Measurements from ENCODE around the gene SEZ6.

The SEZ6 gene

GRCh38 chr17:28963841-28964240 lies 42.0 kb downstream of the SEZ6 start:
- no peaks in the 10 kb centered on the region for H3K4me1 ChIP-seq (ENCODE audit: control insufficient read depth, insufficient read depth, low read length)
- no peak overlapping the region for H3K4me3 ChIP-seq (ENCODE audit: low read length)
- H3K9ac ChIP-seq (ENCODE audit: low read length): no peak overlapping the region
- no peaks in the 10 kb centered on the region for H3K27me3 ChIP-seq (ENCODE audit: control insufficient read depth, insufficient read depth, low read length)
- peaks cover 2% of the 10 kb centered on the region for H3K36me3 ChIP-seq (ENCODE audit: control insufficient read depth, insufficient read depth, low read length)
- no peak overlapping the region for H3K27ac ChIP-seq (ENCODE audit: low read depth, low read length)

GRCh38 chr17:28963055-28963611 lies 42.7 kb downstream of the SEZ6 start:
- no peaks in the 10 kb centered on the region for H3K27me3 ChIP-seq (ENCODE audit: control insufficient read depth, insufficient read depth, low read length)

GRCh38 chr17:28961391-28961790 lies 44.4 kb downstream of the SEZ6 start:
- H3K4me1 ChIP-seq (ENCODE audit: control insufficient read depth, insufficient read depth, low read length): no peaks in the 10 kb centered on the region

More at GRCh38 chr17:28963055-28963611, 42.7 kb downstream of the SEZ6 start:
- no peak overlapping the region for H3K27ac ChIP-seq (ENCODE audit: low read depth, low read length)
- no peak overlapping the region for H3K4me3 ChIP-seq (ENCODE audit: low read length)
- H3K9ac ChIP-seq (ENCODE audit: low read length): no peak overlapping the region
- H3K36me3 ChIP-seq (ENCODE audit: control insufficient read depth, insufficient read depth, low read length): peaks cover 2% of the 10 kb centered on the region
- H3K4me1 ChIP-seq (ENCODE audit: control insufficient read depth, insufficient read depth, low read length): no peaks in the 10 kb centered on the region

GRCh38 chr17:28960256-28961061 lies 45.4 kb downstream of the SEZ6 start:
- H3K4me3 ChIP-seq (ENCODE audit: low read length): no peak overlapping the region
- H3K36me3 ChIP-seq (ENCODE audit: control insufficient read depth, insufficient read depth, low read length): peaks cover 2% of the 10 kb centered on the region
- H3K9ac ChIP-seq (ENCODE audit: low read length): no peak overlapping the region
- H3K27me3 ChIP-seq (ENCODE audit: control insufficient read depth, insufficient read depth, low read length): no peaks in the 10 kb centered on the region
- no peaks in the 10 kb centered on the region for H3K4me1 ChIP-seq (ENCODE audit: control insufficient read depth, insufficient read depth, low read length)
- no peak overlapping the region for H3K27ac ChIP-seq (ENCODE audit: low read depth, low read length)

More at GRCh38 chr17:28961391-28961790, 44.4 kb downstream of the SEZ6 start:
- Histone ChIP-seq H3K4me3 (ENCODE audit: low read length) (no peak overlapping the region), H3K27me3 (ENCODE audit: control insufficient read depth, insufficient read depth, low read length) (no peaks in the 10 kb centered on the region), H3K27ac (ENCODE audit: low read depth, low read length) (no peak overlapping the region), H3K9ac (ENCODE audit: low read length) (no peak overlapping the region), H3K36me3 (ENCODE audit: control insufficient read depth, insufficient read depth, low read length) (peaks cover 2% of the 10 kb centered on the region)

- Histone ChIP-seq H3K36me3 (ENCODE audit: control insufficient read depth, insufficient read depth, low read length) (peaks cover 2% of the 10 kb centered on the region), H3K27ac (ENCODE audit: low read depth, low read length) (no peak overlapping the region), H3K4me3 (ENCODE audit: low read length) (no peak overlapping the region), H3K27me3 (ENCODE audit: control insufficient read depth, insufficient read depth, low read length) (no peaks in the 10 kb centered on the region), H3K4me1 (ENCODE audit: control insufficient read depth, insufficient read depth, low read length) (no peaks in the 10 kb centered on the region), H3K9ac (ENCODE audit: low read length) (no peak overlapping the region)
Measured at GRCh38 chr17:28959471-28959871, 46.4 kb downstream of the SEZ6 start.

GRCh38 chr17:28958820-28959455 lies 46.9 kb downstream of the SEZ6 start:
- H3K4me3 ChIP-seq (ENCODE audit: low read length): no peak overlapping the region
- no peaks in the 10 kb centered on the region for H3K4me1 ChIP-seq (ENCODE audit: control insufficient read depth, insufficient read depth, low read length)
- H3K27me3 ChIP-seq (ENCODE audit: control insufficient read depth, insufficient read depth, low read length): no peaks in the 10 kb centered on the region
- no peak overlapping the region for H3K27ac ChIP-seq (ENCODE audit: low read depth, low read length)
- peaks cover 2% of the 10 kb centered on the region for H3K36me3 ChIP-seq (ENCODE audit: control insufficient read depth, insufficient read depth, low read length)
- H3K9ac ChIP-seq (ENCODE audit: low read length): no peak overlapping the region

- peaks cover under 1% of the 10 kb centered on the region for H3K4me1 ChIP-seq (ENCODE audit: control insufficient read depth, insufficient read depth, low read length)
- no peak overlapping the region for H3K9ac ChIP-seq (ENCODE audit: low read length)
- no peak overlapping the region for H3K4me3 ChIP-seq (ENCODE audit: low read length)
- no peaks in the 10 kb centered on the region for H3K27me3 ChIP-seq (ENCODE audit: control insufficient read depth, insufficient read depth, low read length)
- peaks cover 2% of the 10 kb centered on the region for H3K36me3 ChIP-seq (ENCODE audit: control insufficient read depth, insufficient read depth, low read length)
- no peak overlapping the region for H3K27ac ChIP-seq (ENCODE audit: low read depth, low read length)
Measured at GRCh38 chr17:28957992-28958355, 47.9 kb downstream of the SEZ6 start.

- no peaks in the 10 kb centered on the region for H3K27me3 ChIP-seq (ENCODE audit: control insufficient read depth, insufficient read depth, low read length)
- H3K4me3 ChIP-seq (ENCODE audit: low read length): no peak overlapping the region
- H3K27ac ChIP-seq (ENCODE audit: low read depth, low read length): no peak overlapping the region
- no peak overlapping the region for H3K9ac ChIP-seq (ENCODE audit: low read length)
- peaks cover 5% of the 10 kb centered on the region for H3K4me1 ChIP-seq (ENCODE audit: control insufficient read depth, insufficient read depth, low read length)
- peaks cover 2% of the 10 kb centered on the region for H3K36me3 ChIP-seq (ENCODE audit: control insufficient read depth, insufficient read depth, low read length)
Measured at GRCh38 chr17:28957277-28957991, 48.4 kb downstream of the SEZ6 start.

- H3K27ac ChIP-seq (ENCODE audit: low read depth, low read length): no peak overlapping the region
Measured at GRCh38 chr17:28956861-28957260, 49.0 kb downstream of the SEZ6 start.

GRCh38 chr17:28956112-28956511 lies 49.7 kb downstream of the SEZ6 start:
- H3K27me3 ChIP-seq (ENCODE audit: control insufficient read depth, insufficient read depth, low read length): no peaks in the 10 kb centered on the region
- H3K27ac ChIP-seq (ENCODE audit: low read depth, low read length): no peak overlapping the region
- no peak overlapping the region for H3K4me3 ChIP-seq (ENCODE audit: low read length)
- H3K4me1 ChIP-seq (ENCODE audit: control insufficient read depth, insufficient read depth, low read length): peaks cover 5% of the 10 kb centered on the region
- peaks cover 2% of the 10 kb centered on the region for H3K36me3 ChIP-seq (ENCODE audit: control insufficient read depth, insufficient read depth, low read length)
- H3K9ac ChIP-seq (ENCODE audit: low read length): no peak overlapping the region

More at GRCh38 chr17:28956861-28957260, 49.0 kb downstream of the SEZ6 start:
- H3K9ac ChIP-seq (ENCODE audit: low read length): no peak overlapping the region
- H3K27me3 ChIP-seq (ENCODE audit: control insufficient read depth, insufficient read depth, low read length): no peaks in the 10 kb centered on the region
- H3K36me3 ChIP-seq (ENCODE audit: control insufficient read depth, insufficient read depth, low read length): peaks cover 2% of the 10 kb centered on the region
- peaks cover 5% of the 10 kb centered on the region for H3K4me1 ChIP-seq (ENCODE audit: control insufficient read depth, insufficient read depth, low read length)
- H3K4me3 ChIP-seq (ENCODE audit: low read length): no peak overlapping the region

- no peaks in the 10 kb centered on the region for H3K27me3 ChIP-seq (ENCODE audit: control insufficient read depth, insufficient read depth, low read length)
Measured at GRCh38 chr17:28955408-28955807, 50.4 kb downstream of the SEZ6 start.

GRCh38 chr17:28954886-28955285 lies 50.9 kb downstream of the SEZ6 start:
- Histone ChIP-seq H3K27ac (ENCODE audit: low read depth, low read length) (no peak overlapping the region), H3K9ac (ENCODE audit: low read length) (no peak overlapping the region), H3K4me1 (ENCODE audit: control insufficient read depth, insufficient read depth, low read length) (peaks cover 5% of the 10 kb centered on the region), H3K27me3 (ENCODE audit: control insufficient read depth, insufficient read depth, low read length) (no peaks in the 10 kb centered on the region), H3K4me3 (ENCODE audit: low read length) (no peak overlapping the region), H3K36me3 (ENCODE audit: control insufficient read depth, insufficient read depth, low read length) (peaks cover 2% of the 10 kb centered on the region)

More at GRCh38 chr17:28955408-28955807, 50.4 kb downstream of the SEZ6 start:
- Histone ChIP-seq H3K4me3 (ENCODE audit: low read length) (no peak overlapping the region), H3K4me1 (ENCODE audit: control insufficient read depth, insufficient read depth, low read length) (peaks cover 5% of the 10 kb centered on the region), H3K9ac (ENCODE audit: low read length) (no peak overlapping the region), H3K27ac (ENCODE audit: low read depth, low read length) (no peak overlapping the region), H3K36me3 (ENCODE audit: control insufficient read depth, insufficient read depth, low read length) (peaks cover 2% of the 10 kb centered on the region)
